ENCODE results near the gene IFITM2.
"Not testable (repeated sequence)": the region's sequence is repeated elsewhere in the genome, so short reads cannot be mapped to it uniquely, and the experiment has no call there.

IFITM2 gene

GRCh38 chr11:293852-294661 lies 13.6 kb upstream of the IFITM2 start:
- DNase-seq, result no peak

- DNase-seq, result no peak
These were observed 12.8 kb upstream of the IFITM2 start for GRCh38 chr11:294780-295179.

- DNase-seq, result no peak
These were observed 12.1 kb upstream of the IFITM2 start for GRCh38 chr11:295351-296170.

- DNase-seq, result no peak
These were observed 11.2 kb upstream of the IFITM2 start for GRCh38 chr11:296171-297050.

- no peak for DNase-seq
These were observed 10.5 kb upstream of the IFITM2 start for GRCh38 chr11:297051-297585.

GRCh38 chr11:297586-298405 lies 9.8 kb upstream of the IFITM2 start:
- no peak for DNase-seq

- DNase-seq, result no peak
These were observed 9.1 kb upstream of the IFITM2 start for GRCh38 chr11:298406-299065.

DNA sequence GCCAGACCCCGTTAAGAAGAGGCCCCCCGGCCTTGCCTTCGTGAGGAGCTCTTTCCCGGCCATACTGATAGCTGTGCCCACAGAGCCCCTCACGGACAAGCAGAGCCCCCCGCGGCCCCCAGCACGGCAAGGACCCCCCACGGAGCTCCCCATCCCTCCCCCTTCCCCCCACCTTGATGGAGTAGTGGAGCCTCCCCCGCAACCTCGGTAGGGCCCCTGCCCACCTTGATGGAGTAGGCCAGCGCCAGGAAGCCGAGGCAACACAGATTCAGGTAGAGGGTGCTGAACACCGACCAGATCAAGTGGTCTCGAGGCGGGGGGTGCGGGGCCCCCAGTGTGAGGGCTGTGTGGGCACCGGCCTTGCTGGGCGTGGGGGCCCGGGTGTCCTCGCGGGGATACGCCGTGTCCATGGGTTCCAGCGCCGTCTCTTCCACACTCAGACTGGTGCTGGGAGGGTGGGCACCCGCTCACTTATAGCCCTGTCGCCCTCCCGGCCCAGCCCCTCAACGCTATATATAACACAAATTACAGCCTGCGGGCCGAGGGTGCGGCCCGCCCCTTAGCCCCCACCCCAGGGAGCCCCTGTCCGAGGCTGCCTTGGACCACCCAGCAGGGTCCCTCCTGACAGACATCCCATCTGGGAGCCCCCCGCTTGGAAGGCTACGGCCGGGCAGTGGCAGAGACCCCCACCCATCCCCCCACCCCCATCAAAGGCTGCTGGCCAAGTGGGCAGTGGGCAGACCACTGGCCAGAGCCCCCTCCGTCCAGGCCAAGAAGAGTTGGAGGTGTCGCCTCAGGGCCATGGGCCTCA lies 8.3 kb upstream of the IFITM2 start, which contains the start of gene IFITM5:
TSS of gene IFITM5 (minus strand) at position 446 of the 811 bp plus-strand sequence. CDS start at position 410, 36 bp downstream.
- no peak for DNase-seq

DNA sequence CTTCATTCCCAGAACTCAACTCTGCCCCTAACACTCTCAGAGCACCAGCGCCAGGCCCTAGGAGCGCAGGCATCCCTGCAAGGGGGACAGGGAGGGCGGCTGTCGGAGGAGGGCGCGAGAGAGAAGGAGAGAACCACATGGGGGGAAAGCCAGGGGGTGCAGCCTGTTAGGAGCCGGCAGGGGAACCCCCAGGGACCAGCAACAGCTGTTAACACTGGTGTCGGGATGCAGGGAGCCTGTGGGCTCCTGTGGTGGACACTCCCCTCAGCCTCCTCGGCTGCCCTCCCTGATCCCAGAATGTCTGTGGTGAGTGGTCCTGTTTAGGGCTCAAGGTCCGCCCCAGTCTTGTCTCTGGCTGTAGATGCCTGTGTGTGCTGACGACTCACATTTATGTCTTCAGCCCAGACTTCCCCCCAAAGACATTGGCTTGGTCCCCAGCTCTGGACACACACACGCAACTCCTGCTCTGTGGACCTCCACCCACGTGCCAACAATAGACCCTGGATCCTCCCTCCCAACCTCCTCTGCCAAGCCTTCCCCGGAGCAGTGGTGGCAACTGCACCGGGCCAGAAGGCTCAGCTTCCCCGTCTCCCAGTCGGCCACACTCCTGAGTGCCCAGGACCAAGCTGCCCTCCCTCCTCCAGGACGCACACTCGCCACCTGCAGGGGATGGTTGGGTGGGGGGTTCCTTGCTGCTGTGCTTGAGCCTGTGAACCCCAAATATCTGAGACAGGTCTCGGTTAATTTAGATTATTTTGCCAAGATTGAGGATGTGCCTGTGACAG lies 7.5 kb upstream of the IFITM2 start:
- DNase-seq, result no peak

GRCh38 chr11:303363-303762 lies 4.3 kb upstream of the IFITM2 start:
- no peak for DNase-seq

- DNase-seq, result no peak
These were observed 3.5 kb upstream of the IFITM2 start for GRCh38 chr11:304061-304506.

DNA sequence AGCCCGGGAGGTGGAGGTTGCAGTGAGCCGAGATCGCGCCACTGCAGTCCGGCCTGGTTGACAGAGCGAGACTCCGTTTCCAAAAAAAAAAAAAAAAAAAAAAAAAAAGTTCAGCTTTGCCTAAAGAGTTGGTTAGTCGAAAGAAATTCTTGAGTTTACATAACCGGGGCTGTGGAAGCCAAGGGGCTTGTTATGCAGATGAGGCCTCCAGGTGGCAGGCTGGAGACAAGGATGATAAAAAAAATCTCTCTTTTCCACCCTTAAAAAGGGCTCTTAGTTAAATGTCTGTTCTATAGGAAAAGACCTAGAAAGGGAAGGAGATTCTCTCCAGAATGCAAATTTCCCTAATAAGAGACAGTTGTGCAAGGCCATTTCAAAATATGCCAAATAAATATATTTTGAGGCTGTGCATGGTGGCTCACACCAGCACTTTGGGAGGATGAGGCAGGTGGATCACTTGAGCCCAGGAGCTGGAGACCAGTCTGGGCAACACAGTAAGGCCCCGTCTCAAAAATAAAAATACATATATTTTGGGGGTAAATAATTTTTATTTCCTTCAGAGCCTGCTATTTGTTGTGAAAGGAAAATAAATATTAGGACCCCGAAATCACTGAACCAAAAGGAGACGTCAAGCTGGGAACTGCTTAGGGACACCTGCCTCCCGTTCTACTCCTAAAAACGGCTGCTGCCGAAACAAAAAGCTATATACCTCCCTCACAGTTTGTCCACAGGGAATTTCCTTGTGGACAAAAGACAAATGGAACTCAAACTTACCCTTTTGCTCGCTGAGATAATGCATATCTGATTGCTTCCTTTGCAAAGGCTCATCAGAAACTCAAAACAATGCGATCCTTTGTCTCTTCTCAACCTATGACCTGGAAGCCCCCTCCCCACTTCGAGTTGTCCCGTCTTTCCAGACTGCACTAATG lies 2.4 kb upstream of the IFITM2 start:
- no peak for DNase-seq

DNA sequence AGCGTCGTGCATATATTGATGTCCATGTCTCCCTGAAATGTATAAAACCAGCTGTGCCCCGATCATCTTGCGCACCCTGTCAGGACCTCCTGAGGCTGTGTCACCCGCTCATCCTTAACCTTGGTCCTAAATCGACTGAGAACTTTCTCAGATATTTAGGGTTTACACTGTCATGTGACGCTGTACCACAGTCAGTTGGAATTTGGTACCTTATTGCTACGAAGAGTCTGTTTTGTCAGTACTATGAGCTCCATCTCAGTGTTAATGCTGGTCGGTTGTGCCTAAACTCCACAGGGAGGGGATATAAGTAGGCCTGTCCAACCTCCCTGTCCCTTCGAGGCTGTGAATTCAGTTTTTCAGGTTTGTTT lies 1.8 kb upstream of the IFITM2 start:
- no peak for DNase-seq

- no peak for DNase-seq
These were observed 808 bp upstream of the IFITM2 start for GRCh38 chr11:306645-307371.

GRCh38 chr11:308740-309665 lies 1.4 kb downstream of the IFITM2 start:
- not testable (repeated sequence) for DNase-seq

DNA sequence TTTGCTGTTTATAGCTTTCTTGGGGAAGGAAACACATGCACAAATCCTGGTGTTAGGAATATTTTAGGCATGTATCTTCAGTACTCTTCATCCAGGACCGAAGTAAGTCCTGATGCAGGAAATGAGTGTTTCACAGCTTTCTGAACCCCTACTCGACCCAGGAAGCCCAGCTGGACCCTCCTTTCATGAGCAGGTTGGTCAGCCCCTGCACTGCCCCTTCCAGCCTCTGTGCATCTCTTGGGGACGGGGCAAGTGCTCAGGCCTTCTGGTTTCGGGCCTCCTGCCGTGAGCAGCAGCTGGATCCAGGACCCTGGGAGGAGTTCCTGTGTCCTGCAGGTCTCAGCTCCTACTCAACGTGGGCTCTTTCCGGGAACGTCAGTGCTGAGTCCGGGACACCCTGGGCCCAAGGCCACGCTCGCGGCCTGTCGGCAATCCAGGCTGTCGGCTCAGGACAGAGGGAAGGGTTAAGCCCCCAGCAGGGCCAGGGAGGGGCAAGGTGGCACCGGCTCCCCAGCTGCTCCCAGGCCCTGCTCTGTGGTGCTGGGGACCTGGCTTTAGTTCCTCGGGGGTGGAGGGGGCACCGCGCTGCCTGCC lies 2.5 kb downstream of the IFITM2 start:
- DNase-seq, result not testable (repeated sequence)

Data from DMS79 treated with DMSO at 0.1 percent for 48 hours (cell line).